ENCODE data around the gene NT5DC1. TPM values are rescaled to one million over a fixed set of nuclear protein-coding genes. Genes with fewer than 3 reads are reported as not detected.
"Not testable (repeated sequence)": the region's sequence is repeated elsewhere in the genome, so short reads cannot be mapped to it uniquely, and the experiment has no call there.

Gene NT5DC1
- total RNA-seq, 1 experiment from 2014 or later = 27.6 TPM

DNA sequence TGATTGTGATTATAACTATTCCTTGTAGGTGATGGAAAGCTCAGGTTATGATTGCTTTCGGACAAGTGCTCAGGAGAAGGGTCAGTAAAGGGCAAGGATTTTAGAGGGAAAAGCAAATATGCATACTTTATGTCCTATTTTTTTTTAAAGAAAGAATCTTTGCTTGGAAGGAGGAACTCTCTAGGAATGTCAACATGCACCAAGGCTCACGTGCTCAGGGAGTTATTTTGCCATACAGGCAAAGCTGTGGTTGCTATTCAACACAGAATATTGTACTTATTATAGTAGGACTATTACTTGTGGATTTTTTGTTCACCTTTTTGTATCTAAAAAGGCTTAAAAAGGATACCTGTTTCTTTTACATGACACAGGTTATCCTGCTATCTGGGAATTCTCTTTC is 182.0 kb downstream of the NT5DC1 start:
- DNase-seq (ENCODE audit: unreplicated experiment) = no peak
- H3K27me3 Mint-ChIP-seq (ENCODE audit: insufficient read depth, unreplicated experiment) = no peaks in the 10 kb centered on the region
- H3K36me3 Mint-ChIP-seq (ENCODE audit: insufficient read depth, unreplicated experiment) = peaks cover 15% of the 10 kb centered on the region
- H3K9me3 Mint-ChIP-seq (ENCODE audit: unreplicated experiment) = no peaks in the 10 kb centered on the region
- ChIA-PET CTCF (interaction anchor here (0.6 to 2.0 kb wide), 5 partner anchors 10 to 288 kb away, joined by 3 to 8 read pairs (median 3); no protein-coding TSS in a partner anchor), POLR2A (interaction anchor here (0.7 to 1.6 kb wide), 6 partner anchors 14 to 288 kb away, joined by 3 to 9 read pairs (median 4); partner anchors contain the start of gene DSE)
- H3K4me1 Mint-ChIP-seq (ENCODE audit: insufficient read depth, unreplicated experiment) = peaks cover 14% of the 10 kb centered on the region
- no peak overlapping the region for H3K27ac Mint-ChIP-seq (ENCODE audit: low read depth, unreplicated experiment)
- H3K4me3 Mint-ChIP-seq (ENCODE audit: unreplicated experiment) = no peak overlapping the region
- intact Hi-C loops (cut with micrococcal nuclease) = no loop called here
- no TSS peak for BruUV-seq (replicated peaks)
- TF ChIP-seq, protein P1, sequence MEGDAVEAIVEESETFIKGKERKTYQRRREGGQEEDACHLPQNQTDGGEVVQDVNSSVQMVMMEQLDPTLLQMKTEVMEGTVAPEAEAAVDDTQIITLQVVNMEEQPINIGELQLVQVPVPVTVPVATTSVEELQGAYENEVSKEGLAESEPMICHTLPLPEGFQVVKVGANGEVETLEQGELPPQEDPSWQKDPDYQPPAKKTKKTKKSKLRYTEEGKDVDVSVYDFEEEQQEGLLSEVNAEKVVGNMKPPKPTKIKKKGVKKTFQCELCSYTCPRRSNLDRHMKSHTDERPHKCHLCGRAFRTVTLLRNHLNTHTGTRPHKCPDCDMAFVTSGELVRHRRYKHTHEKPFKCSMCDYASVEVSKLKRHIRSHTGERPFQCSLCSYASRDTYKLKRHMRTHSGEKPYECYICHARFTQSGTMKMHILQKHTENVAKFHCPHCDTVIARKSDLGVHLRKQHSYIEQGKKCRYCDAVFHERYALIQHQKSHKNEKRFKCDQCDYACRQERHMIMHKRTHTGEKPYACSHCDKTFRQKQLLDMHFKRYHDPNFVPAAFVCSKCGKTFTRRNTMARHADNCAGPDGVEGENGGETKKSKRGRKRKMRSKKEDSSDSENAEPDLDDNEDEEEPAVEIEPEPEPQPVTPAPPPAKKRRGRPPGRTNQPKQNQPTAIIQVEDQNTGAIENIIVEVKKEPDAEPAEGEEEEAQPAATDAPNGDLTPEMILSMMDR (IDR thresholded peaks at IDR 0.05; ENCODE audit: unreplicated experiment) = no peak

DNA sequence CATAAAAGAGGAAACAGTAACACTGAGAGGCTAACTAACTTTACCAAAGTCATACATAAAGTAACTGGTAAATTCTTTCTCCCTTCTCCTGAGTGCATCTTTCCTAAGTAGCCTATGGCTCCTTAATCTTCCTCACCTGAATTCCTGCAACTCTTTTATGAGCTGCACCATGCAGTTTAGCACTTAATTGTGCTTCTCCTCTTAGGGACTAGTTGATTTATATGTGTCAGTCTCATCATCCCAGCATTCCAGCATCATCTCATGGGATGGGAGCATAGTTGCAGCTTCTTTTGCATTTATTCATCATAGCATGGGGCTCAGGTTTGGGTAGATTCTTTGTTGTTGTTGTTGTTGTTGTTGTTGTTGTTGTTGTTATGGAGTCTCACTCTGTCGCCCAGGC is 182.5 kb downstream of the NT5DC1 start:
- ChIA-PET POLR2A (interaction anchor here (0.7 to 1.6 kb wide), 6 partner anchors 14 to 288 kb away, joined by 3 to 9 read pairs (median 4); partner anchors contain the start of gene DSE), CTCF (interaction anchor here (0.7 to 2.0 kb wide), 3 partner anchors 15 to 288 kb away, joined by 3 to 8 read pairs (median 4); no protein-coding TSS in a partner anchor)
- intact Hi-C loops (cut with micrococcal nuclease) = no loop called here
- no peaks in the 10 kb centered on the region for H3K9me3 Mint-ChIP-seq (ENCODE audit: unreplicated experiment)
- DNase-seq (ENCODE audit: unreplicated experiment) = no peak
- H3K4me1 Mint-ChIP-seq (ENCODE audit: insufficient read depth, unreplicated experiment) = peaks cover 9% of the 10 kb centered on the region
- BruUV-seq (replicated peaks) = no TSS peak
- no peak overlapping the region for H3K4me3 Mint-ChIP-seq (ENCODE audit: unreplicated experiment)
- peaks cover 10% of the 10 kb centered on the region for H3K36me3 Mint-ChIP-seq (ENCODE audit: insufficient read depth, unreplicated experiment)
- TF ChIP-seq, protein P1 (IDR thresholded peaks at IDR 0.05; ENCODE audit: unreplicated experiment) = no peak
- no peak overlapping the region for H3K27ac Mint-ChIP-seq (ENCODE audit: low read depth, unreplicated experiment)
- H3K27me3 Mint-ChIP-seq (ENCODE audit: insufficient read depth, unreplicated experiment) = no peaks in the 10 kb centered on the region

DNA sequence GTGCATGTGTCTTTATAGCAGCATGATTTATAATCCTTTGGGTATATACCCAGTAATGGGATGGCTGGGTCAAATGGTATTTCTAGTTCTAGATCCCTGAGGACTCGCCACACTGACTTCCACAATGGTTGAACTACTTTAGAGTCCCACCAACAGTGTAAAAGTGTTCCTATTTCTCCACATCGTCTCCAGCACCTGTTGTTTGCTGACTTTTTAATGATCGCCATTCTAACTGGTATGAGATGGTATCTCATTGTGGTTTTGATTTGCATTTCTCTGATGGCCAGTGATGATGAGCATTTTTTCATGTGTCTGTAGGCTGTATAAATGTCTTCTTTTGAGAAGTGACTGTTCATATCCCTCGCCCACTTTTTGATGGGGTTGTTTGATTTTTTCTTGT is 184.3 kb downstream of the NT5DC1 start:
- H3K27me3 Mint-ChIP-seq (ENCODE audit: insufficient read depth, unreplicated experiment); CTCF ChIA-PET; POLR2A ChIA-PET; DNase-seq (ENCODE audit: unreplicated experiment); BruUV-seq (replicated peaks); H3K4me1 Mint-ChIP-seq (ENCODE audit: insufficient read depth, unreplicated experiment); H3K9me3 Mint-ChIP-seq (ENCODE audit: unreplicated experiment); H3K27ac Mint-ChIP-seq (ENCODE audit: low read depth, unreplicated experiment); H3K36me3 Mint-ChIP-seq (ENCODE audit: insufficient read depth, unreplicated experiment); H3K4me3 Mint-ChIP-seq (ENCODE audit: unreplicated experiment): not testable (repeated sequence)
- intact Hi-C loops (cut with micrococcal nuclease) = loop anchor here (5.0 kb wide), 2 partner anchors 157 to 227 kb away; partner anchors contain the start of gene CALHM5

DNA sequence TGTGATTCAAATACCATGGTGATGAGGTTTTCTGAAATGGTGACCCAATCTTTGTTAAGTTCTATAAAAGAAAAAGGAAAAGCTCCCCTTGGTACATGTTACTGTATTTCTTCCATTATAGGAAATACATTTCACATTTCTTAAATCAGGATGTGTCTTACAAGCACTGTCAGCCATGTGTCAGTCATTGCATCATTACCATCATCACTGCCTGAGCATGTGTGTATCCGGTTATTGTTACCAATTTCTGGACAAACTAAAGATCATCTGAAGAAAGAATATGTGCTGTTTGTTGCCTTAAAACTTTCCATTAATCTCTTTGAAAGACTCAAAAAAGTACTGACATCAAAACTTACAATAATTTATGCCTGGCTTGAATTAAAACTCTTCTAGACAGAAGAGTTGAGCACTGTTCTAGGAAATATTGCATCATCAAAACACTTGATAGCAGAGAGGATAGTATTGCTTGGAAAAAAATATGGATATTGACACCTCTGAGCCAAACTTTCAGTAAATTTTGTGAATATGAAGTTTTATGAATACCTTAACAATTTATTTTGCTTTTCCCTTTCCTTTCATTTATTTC is 186.2 kb downstream of the NT5DC1 start:
- H3K27me3 Mint-ChIP-seq (ENCODE audit: insufficient read depth, unreplicated experiment) = no peaks in the 10 kb centered on the region
- H3K4me1 Mint-ChIP-seq (ENCODE audit: insufficient read depth, unreplicated experiment) = no peaks in the 10 kb centered on the region
- no peaks in the 10 kb centered on the region for H3K36me3 Mint-ChIP-seq (ENCODE audit: insufficient read depth, unreplicated experiment)
- intact Hi-C loops (cut with micrococcal nuclease) = loop anchor here (1.0 to 5.0 kb wide), 6 partner anchors 84 to 274 kb away; partner anchors contain the start of gene CALHM5
- TF ChIP-seq, protein P1 (IDR thresholded peaks at IDR 0.05; ENCODE audit: unreplicated experiment) = no peak
- POLR2A ChIA-PET = interaction anchor here (0.5 to 4.3 kb wide), 13 partner anchors 7 to 247 kb away, joined by 3 to 45 read pairs (median 4); partner anchors contain the start of genes DSE and TSPYL1
- H3K27ac Mint-ChIP-seq (ENCODE audit: low read depth, unreplicated experiment) = no peak overlapping the region
- H3K9me3 Mint-ChIP-seq (ENCODE audit: unreplicated experiment) = no peaks in the 10 kb centered on the region
- BruUV-seq (replicated peaks) = TSS peak; percentile 54
- no peak overlapping the region for H3K4me3 Mint-ChIP-seq (ENCODE audit: unreplicated experiment)
- CTCF ChIA-PET = interaction anchor here (0.5 to 4.3 kb wide), 45 partner anchors 8 to 561 kb away, joined by 3 to 82 read pairs (median 7); no protein-coding TSS in a partner anchor
- DNase-seq (ENCODE audit: unreplicated experiment) = peak; percentile 32

All from MCF 10A (cell line).